DOHH2 (cell line): ENCODE measurements around the gene CACNG6.
A peak's percentile ranks its signal among the peaks of the same experiment; 100 is the strongest.

Experiments used
- H3F3A ChIP-seq: fragments of 200-600 bp; sonication (generic), shearing (Covaris generic); 2 replicates; pipeline ENCODE4 v1.6.0; 2016; ENCODE audit warnings: antibody characterized with exemption, mild to moderate bottlenecking; ENCODE audit not compliant: control insufficient read depth, insufficient read depth
- H3K27ac ChIP-seq: fragments of 200-600 bp; sonication (generic); 2 replicates; pipeline ENCODE4 v1.5.1; 2014; ENCODE audit warnings: low read depth, mild to moderate bottlenecking, low read length, moderate library complexity
- H3K27me3 ChIP-seq: fragments of 200-600 bp; sonication (generic); 2 replicates; pipeline ENCODE4 v1.6.1; 2014; ENCODE audit warnings: mild to moderate bottlenecking, low read length, mixed read lengths; ENCODE audit not compliant: control insufficient read depth
- H3K36me3 ChIP-seq: fragments of 200-600 bp; sonication (generic); 2 replicates; pipeline ENCODE4 v1.6.1; 2014; ENCODE audit warnings: mild to moderate bottlenecking, low read length, moderate library complexity, mixed read lengths; ENCODE audit not compliant: control insufficient read depth
- H3K4me1 ChIP-seq: fragments of 200-600 bp; sonication (generic); 2 replicates; pipeline ENCODE4 v1.6.1; 2014; ENCODE audit warnings: mild to moderate bottlenecking, low read length, mixed read lengths; ENCODE audit not compliant: control insufficient read depth
- H3K4me2 ChIP-seq: fragments of 200-600 bp; sonication (generic); 2 replicates; pipeline ENCODE4 v1.6.0; 2014; ENCODE audit warnings: mild to moderate bottlenecking, low read length, moderate library complexity
- H3K4me3 ChIP-seq: fragments of 200-600 bp; sonication (generic); 2 replicates; pipeline ENCODE4 v1.5.1; 2014; ENCODE audit warnings: mild to moderate bottlenecking, low read length, mixed read lengths
- H3K79me2 ChIP-seq: fragments of 200-600 bp; sonication (generic); 2 replicates; pipeline ENCODE4 v1.6.1; 2014; ENCODE audit warnings: mild to moderate bottlenecking, low read length, mixed read lengths; ENCODE audit not compliant: control insufficient read depth
- H3K9me2 ChIP-seq: fragments of 200-600 bp; sonication (generic); replicated peaks from 2 replicates; pipeline ENCODE4 v1.6.1; 2014; ENCODE audit warnings: mild to moderate bottlenecking, low read length, mixed read lengths; ENCODE audit not compliant: control insufficient read depth
- H3K9me3 ChIP-seq: fragments of 200-600 bp; sonication (generic); 2 replicates; pipeline ENCODE4 v1.6.1; 2014; ENCODE audit warnings: antibody characterized with exemption, low read length, mixed read lengths; ENCODE audit not compliant: control insufficient read depth, insufficient read depth
- H4K20me1 ChIP-seq: fragments of 200-600 bp; sonication (generic); 2 replicates; pipeline ENCODE4 v1.6.0; 2014; ENCODE audit warnings: low read depth, mild to moderate bottlenecking, antibody characterized with exemption, low read length, moderate library complexity; ENCODE audit not compliant: control insufficient read depth, insufficient read depth
- CTCF ChIP-seq: fragments of 200-600 bp; sonication (generic); IDR thresholded peaks from one replicate; pipeline ENCODE4 v1.5.1; 2014; ENCODE audit warnings: antibody characterized with exemption, mild to moderate bottlenecking, low read depth, low read length; ENCODE audit not compliant: poor library complexity, severe bottlenecking
- EZH2phosphoT487 ChIP-seq: fragments of 200-600 bp; sonication (generic); IDR thresholded peaks from 2 replicates; pipeline ENCODE4 v1.6.1; 2017; ENCODE audit warnings: borderline replicate concordance, mild to moderate bottlenecking, antibody characterized with exemption, low read length, moderate library complexity, mixed read lengths

The CACNG6 gene

DNA sequence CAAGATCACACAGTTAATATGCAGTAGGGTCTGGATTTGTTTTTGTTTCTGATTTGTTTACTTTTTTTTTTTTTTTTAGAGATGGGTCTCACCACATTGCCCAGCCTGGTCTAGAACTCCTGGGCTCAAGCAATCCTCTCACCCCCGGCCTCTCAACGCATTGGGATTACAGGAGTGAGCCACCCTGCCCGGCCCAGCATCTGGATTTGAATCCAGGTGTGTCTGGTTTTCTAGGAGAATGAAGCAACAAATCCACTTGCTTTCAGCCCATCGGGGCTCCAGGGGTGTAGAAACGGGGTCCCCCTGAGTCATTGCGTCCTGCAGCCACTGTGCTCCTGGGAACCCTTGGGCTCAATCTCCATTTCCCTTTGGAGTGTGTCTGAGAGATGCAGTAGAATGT, 22.1 kb upstream of the CACNG6 start:
- H4K20me1 ChIP-seq: no peaks in the 10 kb centered on the region
- H3K79me2 ChIP-seq: no peaks in the 10 kb centered on the region
- H3K36me3 ChIP-seq: no peaks in the 10 kb centered on the region
- no peak overlapping the region for H3K4me3 ChIP-seq
- H3K4me2 ChIP-seq: no peak overlapping the region
- no peaks in the 10 kb centered on the region for H3K9me2 ChIP-seq
- TF ChIP-seq CTCF (no peak), EZH2phosphoT487 (no peak)
- no peaks in the 10 kb centered on the region for H3F3A ChIP-seq
- no peaks in the 10 kb centered on the region for H3K27me3 ChIP-seq
- no peaks in the 10 kb centered on the region for H3K9me3 ChIP-seq
- no peaks in the 10 kb centered on the region for H3K4me1 ChIP-seq
- no peak overlapping the region for H3K27ac ChIP-seq

GRCh38 chr19:53971673-53972072, 19.8 kb upstream of the CACNG6 start:
- no peaks in the 10 kb centered on the region for H3K27me3 ChIP-seq
- no peaks in the 10 kb centered on the region for H3K79me2 ChIP-seq
- H4K20me1 ChIP-seq: no peaks in the 10 kb centered on the region
- no peaks in the 10 kb centered on the region for H3K36me3 ChIP-seq
- no peaks in the 10 kb centered on the region for H3K9me2 ChIP-seq
- TF ChIP-seq EZH2phosphoT487: no peak
- no peak for TF ChIP-seq CTCF
- no peak overlapping the region for H3K4me2 ChIP-seq
- no peaks in the 10 kb centered on the region for H3K9me3 ChIP-seq
- no peaks in the 10 kb centered on the region for H3K4me1 ChIP-seq
- H3K4me3 ChIP-seq: no peak overlapping the region
- no peak overlapping the region for H3K27ac ChIP-seq
- no peaks in the 10 kb centered on the region for H3F3A ChIP-seq

GRCh38 chr19:53977429-53977990, 13.9 kb upstream of the CACNG6 start:
- Histone ChIP-seq H3K36me3 (no peaks in the 10 kb centered on the region), H3K4me1 (peaks cover 4% of the 10 kb centered on the region), H3K9me2 (no peaks in the 10 kb centered on the region), H3K4me2 (peak overlapping the region; percentile 57), H3F3A (no peaks in the 10 kb centered on the region), H4K20me1 (no peaks in the 10 kb centered on the region), H3K4me3 (peak overlapping the region; percentile 48), H3K79me2 (no peaks in the 10 kb centered on the region), H3K9me3 (peaks cover 4% of the 10 kb centered on the region; the same call in 1 of the 2 replicates), H3K27me3 (no peaks in the 10 kb centered on the region), H3K27ac (no peak overlapping the region)
- TF ChIP-seq EZH2phosphoT487 (no peak), CTCF (no peak)
